Activated T-cell treated with anti-CD3 and anti-CD28 coated beads, Interleukin-2, amount 50 U/mL, for 48 hours (primary cell): ENCODE results near the gene ZSWIM6.

Source experiments
- DNase-seq, 2 experiments: peaks; one replicate each; pipeline ENCODE4 v3.0.0-alpha.2; 2020

ZSWIM6 gene

GRCh38 chr5:61307611-61308010, 24.4 kb upstream of the ZSWIM6 start:
- DNase-seq: no peak

GRCh38 chr5:61308712-61309111, 23.3 kb upstream of the ZSWIM6 start:
- no peak for DNase-seq

GRCh38 chr5:61309115-61309514, 22.9 kb upstream of the ZSWIM6 start:
- DNase-seq: no peak

- no peak for DNase-seq
These were observed 20.9 kb upstream of the ZSWIM6 start for GRCh38 chr5:61311056-61311610.

- no peak for DNase-seq
These were observed 19.9 kb upstream of the ZSWIM6 start for GRCh38 chr5:61311836-61312808.

- no peak for DNase-seq
These were observed 17.9 kb upstream of the ZSWIM6 start for GRCh38 chr5:61313960-61314681.

- DNase-seq: no peak
These were observed 13.7 kb upstream of the ZSWIM6 start for GRCh38 chr5:61318376-61318775.

- DNase-seq: no peak
These were observed 12.5 kb upstream of the ZSWIM6 start for GRCh38 chr5:61319388-61320146.

GRCh38 chr5:61320860-61321259, 11.2 kb upstream of the ZSWIM6 start:
- no peak for DNase-seq

GRCh38 chr5:61321669-61322068, 10.4 kb upstream of the ZSWIM6 start:
- no peak for DNase-seq

- DNase-seq: no peak
These were observed 9.0 kb upstream of the ZSWIM6 start for GRCh38 chr5:61322738-61323725.

- DNase-seq: peak; percentile 45 to 47
These were observed 4.0 kb upstream of the ZSWIM6 start for GRCh38 chr5:61327760-61328753.

- no peak for DNase-seq
These were observed 3.1 kb upstream of the ZSWIM6 start for GRCh38 chr5:61328791-61329549.

GRCh38 chr5:61329550-61330128, 2.4 kb upstream of the ZSWIM6 start:
- peak in 1 of 2 experiments; percentile 38 for DNase-seq

- no peak for DNase-seq
These were observed 1.7 kb upstream of the ZSWIM6 start for GRCh38 chr5:61330341-61330844.

- peak; percentile 80 to 82 for DNase-seq
These were observed 1.1 kb upstream of the ZSWIM6 start for GRCh38 chr5:61330845-61331406.

GRCh38 chr5:61332358-61332749, 296 bp downstream of the ZSWIM6 start:
- DNase-seq: no peak

GRCh38 chr5:61332851-61333320, 828 bp downstream of the ZSWIM6 start:
- peak; percentile 34 to 40 for DNase-seq
